ENCODE data around the gene GATAD2B.

The GATAD2B gene

GRCh38 chr1:153774780-153775457, 147.9 kb downstream of the GATAD2B start, which contains the start of gene SLC27A3:
TSS of gene SLC27A3 (plus strand) at chr1:153775407. CDS start at chr1:153775498, 91 bp downstream.
- H3K4me3 ChIP-seq (ENCODE audit: low read depth, low read length) = peak within 1 kb of the TSS; percentile 60
- H2AFZ ChIP-seq = peak within 1 kb of the TSS; percentile 79
- peak within 1 kb of the TSS; percentile 91 for H3K4me2 ChIP-seq (ENCODE audit: low read length)
- peaks cover 39% of the 10 kb centered on the region for H3K4me1 ChIP-seq
- no peaks in the 10 kb centered on the region for H3K9me3 ChIP-seq (ENCODE audit: control insufficient read depth, low read length)
- no peaks in the 10 kb centered on the region for H3K79me2 ChIP-seq
- no peak for TF ChIP-seq CTCF (IDR thresholded peaks at IDR 0.05)
- H3K36me3 ChIP-seq (ENCODE audit: control insufficient read depth, insufficient read depth, low read length) = no peaks in the 10 kb centered on the region
- peak within 1 kb of the TSS; percentile 82 for H3K27ac ChIP-seq
- H3K9ac ChIP-seq = no peak within 1 kb of the TSS
- H3K27me3 ChIP-seq (ENCODE audit: control insufficient read depth, insufficient read depth, low read length) = no peaks in the 10 kb centered on the region

GRCh38 chr1:153774026-153774595, 148.7 kb downstream of the GATAD2B start:
- TF ChIP-seq CTCF (IDR thresholded peaks at IDR 0.05) = no peak
- H3K4me3 ChIP-seq (ENCODE audit: low read depth, low read length) = no peak overlapping the region
- H3K27ac ChIP-seq = peak overlapping the region; percentile 82

GRCh38 chr1:153773096-153773921, 149.5 kb downstream of the GATAD2B start:
- TF ChIP-seq CTCF (IDR thresholded peaks at IDR 0.05) = no peak
- no peaks in the 10 kb centered on the region for H3K27me3 ChIP-seq (ENCODE audit: control insufficient read depth, insufficient read depth, low read length)
- H3K9me3 ChIP-seq (ENCODE audit: control insufficient read depth, low read length) = no peaks in the 10 kb centered on the region
- H3K9ac ChIP-seq = no peak overlapping the region
- no peaks in the 10 kb centered on the region for H3K36me3 ChIP-seq (ENCODE audit: control insufficient read depth, insufficient read depth, low read length)
- H3K4me1 ChIP-seq = peaks cover 25% of the 10 kb centered on the region
- no peak overlapping the region for H2AFZ ChIP-seq
- no peak overlapping the region for H3K4me2 ChIP-seq (ENCODE audit: low read length)
- H3K27ac ChIP-seq = peak overlapping the region; percentile 51
- H3K4me3 ChIP-seq (ENCODE audit: low read depth, low read length) = no peak overlapping the region
- H3K79me2 ChIP-seq = no peaks in the 10 kb centered on the region

More at GRCh38 chr1:153774026-153774595, 148.7 kb downstream of the GATAD2B start:
- Histone ChIP-seq H3K36me3 (ENCODE audit: control insufficient read depth, insufficient read depth, low read length) (no peaks in the 10 kb centered on the region), H3K4me1 (peaks cover 33% of the 10 kb centered on the region), H3K4me2 (ENCODE audit: low read length) (no peak overlapping the region), H3K9me3 (ENCODE audit: control insufficient read depth, low read length) (no peaks in the 10 kb centered on the region), H3K9ac (no peak overlapping the region), H2AFZ (no peak overlapping the region), H3K79me2 (no peaks in the 10 kb centered on the region), H3K27me3 (ENCODE audit: control insufficient read depth, insufficient read depth, low read length) (no peaks in the 10 kb centered on the region)

DNA sequence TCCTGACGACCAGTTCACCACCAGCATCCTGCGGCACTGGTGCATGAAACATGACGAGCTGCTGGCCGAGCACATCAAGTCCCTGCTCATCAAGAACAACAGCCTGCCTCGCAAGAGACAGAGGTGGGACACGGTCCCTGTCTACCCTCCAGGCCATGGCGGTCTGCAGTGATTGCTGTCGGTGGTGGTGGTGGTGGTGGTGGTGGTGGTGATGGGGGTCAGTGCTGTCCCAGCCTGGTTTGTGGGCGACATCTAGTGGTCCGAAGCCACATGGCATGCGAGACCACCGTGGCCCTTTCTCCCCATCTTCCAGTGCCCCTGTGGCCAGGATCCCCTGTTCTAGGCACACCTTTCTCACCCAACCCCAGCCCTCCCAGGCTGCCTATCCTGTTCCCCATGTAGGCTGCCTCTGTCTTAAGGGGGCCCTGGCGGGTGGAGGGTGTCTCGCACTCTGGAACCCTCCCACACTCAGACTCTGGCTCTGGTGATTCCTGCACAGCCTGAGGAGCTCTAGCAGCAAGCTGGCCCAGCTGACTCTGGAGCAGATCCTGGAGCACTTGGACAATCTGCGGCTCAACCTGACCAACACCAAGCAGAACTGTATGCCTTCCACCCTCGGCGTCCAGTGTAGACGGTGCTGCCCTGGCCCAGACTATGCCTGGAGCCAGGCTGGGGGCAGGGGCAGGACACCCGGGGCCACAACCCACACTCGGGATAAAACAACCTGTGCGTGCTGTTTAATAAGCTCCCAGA, 150.8 kb downstream of the GATAD2B start:
- Histone ChIP-seq H3K4me1 (peaks cover 15% of the 10 kb centered on the region), H3K9ac (no peak overlapping the region)

More for the DNA sequence above, 150.8 kb downstream of the GATAD2B start:
- Histone ChIP-seq H3K79me2 (no peaks in the 10 kb centered on the region), H3K27ac (peak overlapping the region; percentile 80), H3K27me3 (ENCODE audit: control insufficient read depth, insufficient read depth, low read length) (no peaks in the 10 kb centered on the region), H3K9me3 (ENCODE audit: control insufficient read depth, low read length) (no peaks in the 10 kb centered on the region), H2AFZ (no peak overlapping the region), H3K4me3 (ENCODE audit: low read depth, low read length) (no peak overlapping the region), H3K36me3 (ENCODE audit: control insufficient read depth, insufficient read depth, low read length) (no peaks in the 10 kb centered on the region), H3K4me2 (ENCODE audit: low read length) (no peak overlapping the region)
- no peak for TF ChIP-seq CTCF (IDR thresholded peaks at IDR 0.05)
